Mucosa of descending colon (tissue), 3 donors: ENCODE measurements around the gene CFAP74. TPM values are rescaled to one million over a fixed set of nuclear protein-coding genes. Genes with fewer than 3 reads are reported as not detected.

ENCODE experiments used
- ATAC-seq: fragments of 200-7000 bp; cut with Tn5 transposase; one replicate; pipeline ENCODE4 v1.9.1; 2020; ENCODE audit warnings: mild to moderate bottlenecking, moderate library complexity
- DNase-seq, 3 donors: peaks; one replicate each; pipeline ENCODE4 v3.0.0-alpha.2; 2020
- H3K36me3 ChIP-seq: fragments of 200-600 bp; one replicate; pipeline ENCODE4 v1.8.0; 2021; ENCODE audit warnings: low read depth, mild to moderate bottlenecking
- H3K4me1 ChIP-seq: fragments of 200-600 bp; one replicate; pipeline ENCODE4 v1.8.0; 2021; ENCODE audit warnings: low read depth, mild to moderate bottlenecking
- H3K4me3 ChIP-seq: fragments of 200-600 bp; one replicate; pipeline ENCODE4 v1.8.0; 2021; ENCODE audit warnings: mild to moderate bottlenecking
- H3K9me3 ChIP-seq: fragments of 200-600 bp; one replicate; pipeline ENCODE4 v1.8.0; 2021; ENCODE audit warnings: mild to moderate bottlenecking
- CTCF ChIP-seq: fragments of 200-600 bp; IDR thresholded peaks from one replicate; pipeline ENCODE4 v1.8.0; 2022; ENCODE audit warnings: antibody characterized with exemption, mild to moderate bottlenecking
- intact Hi-C, 2 donors: fragments of 100-400 bp; cut with DNase I in 1 of 2; cut with micrococcal nuclease in 1 of 2; formaldehyde crosslinking; loops; one replicate each; pipeline versions ENCODE4 v1.11.0 to v1.11.1; 2022; cut with DNase I, micrococcal nuclease
- total RNA-seq, 3 donors: library from RNA; stranded (reverse); fragmentation: NEBNext Ultra II Directional in 2 of 3; extraction: Animal tissue kit (Norgen Biotek cat#: 25700) in 2 of 3; gene quantifications; one replicate each; pipeline versions ENCODE4 v1.2.1 to v1.2.4, GENCODE V29; 2021 to 2023
- donor health status: DM: no; HTN: no; CAD: no; lungs with moderate emphysema.
- donor health status: DM: no; HTN: no; CAD: no.
- donor health status: DM: no; HTN: yes; CAD: no.

Gene CFAP74
- total RNA-seq, 3 donors from 2014 or later = 0.06 to 0.13 TPM; not detected in 1

- intact Hi-C loops = no loop called here
- no peaks in the 10 kb centered on the region for H3K9me3 ChIP-seq
- no peak for TF ChIP-seq CTCF
- no peak overlapping the region for H3K4me3 ChIP-seq
- ATAC-seq (no peak), DNase-seq (no peak)
- H3K4me1 ChIP-seq = peaks cover 5% of the 10 kb centered on the region
- no peaks in the 10 kb centered on the region for H3K36me3 ChIP-seq
Measured at GRCh38 chr1:2019571-2020309, 16.2 kb upstream of the CFAP74 start.

GRCh38 chr1:2019172-2019543 is 15.6 kb upstream of the CFAP74 start, which contains the start of gene GABRD:
Gene GABRD (plus strand): TSS chr1:2019345. CDS start chr1:2019424, 79 bp downstream.
- Histone ChIP-seq H3K4me1 (peaks cover 5% of the 10 kb centered on the region), H3K36me3 (no peaks in the 10 kb centered on the region), H3K9me3 (no peaks in the 10 kb centered on the region), H3K4me3 (no peak within 1 kb of the TSS)
- DNase-seq (no peak), ATAC-seq (peak; percentile 47)
- intact Hi-C loops = no loop called here
- no peak for TF ChIP-seq CTCF

- peak in 1 of 3 donors; percentile 41 for DNase-seq
- intact Hi-C loops = no loop called here
- no peak overlapping the region for H3K4me3 ChIP-seq
- peaks cover 5% of the 10 kb centered on the region for H3K4me1 ChIP-seq
- no peaks in the 10 kb centered on the region for H3K36me3 ChIP-seq
- no peak for TF ChIP-seq CTCF
- no peaks in the 10 kb centered on the region for H3K9me3 ChIP-seq
- ATAC-seq = no peak
Measured at GRCh38 chr1:2018217-2019171, 14.9 kb upstream of the CFAP74 start.

- H3K4me1 ChIP-seq = peaks cover 5% of the 10 kb centered on the region
- intact Hi-C loops = no loop called here
- ATAC-seq (no peak), DNase-seq (no peak)
- no peak for TF ChIP-seq CTCF
- H3K4me3 ChIP-seq = no peak overlapping the region
- no peaks in the 10 kb centered on the region for H3K36me3 ChIP-seq
- H3K9me3 ChIP-seq = no peaks in the 10 kb centered on the region
Measured at GRCh38 chr1:2016123-2016522, 12.5 kb upstream of the CFAP74 start.

- ATAC-seq = no peak
- Histone ChIP-seq H3K9me3 (no peaks in the 10 kb centered on the region), H3K36me3 (no peaks in the 10 kb centered on the region), H3K4me3 (no peak overlapping the region), H3K4me1 (peaks cover 5% of the 10 kb centered on the region)
- intact Hi-C loops = no loop called here
- no peak for TF ChIP-seq CTCF
- no peak for DNase-seq
Measured at GRCh38 chr1:2014741-2015735, 11.5 kb upstream of the CFAP74 start.
